Smooth muscle cell (in vitro differentiated cells): Measurements from ENCODE around the gene NOD2. TPM values are rescaled to one million over a fixed set of nuclear protein-coding genes. Genes with fewer than 3 reads are reported as not detected.

Experiments used
- DNase-seq: peaks from one replicate; lab custom pipeline; 2025; ENCODE audit not compliant: unreplicated experiment; lab: John Stamatoyannopoulos, UW
- H2AFZ ChIP-seq: fragments of 200-600 bp; sonication (generic); 2 replicates; pipeline ENCODE4 v1.6.0; 2016; ENCODE audit warnings: antibody characterized with exemption, low read depth, mild to moderate bottlenecking
- H3F3A ChIP-seq: fragments of 200-600 bp; sonication (generic); 2 replicates; pipeline ENCODE4 v1.6.0; 2017; ENCODE audit warnings: antibody characterized with exemption, low read depth
- H3K27ac ChIP-seq: fragments of 200-600 bp; sonication (generic); 2 replicates; pipeline ENCODE4 v1.5.1; 2016; ENCODE audit warnings: low read depth, mild to moderate bottlenecking
- H3K27me3 ChIP-seq: fragments of 200-600 bp; sonication (generic); 2 replicates; pipeline ENCODE4 v1.6.1; 2016; ENCODE audit warnings: low read depth, mild to moderate bottlenecking
- H3K36me3 ChIP-seq: fragments of 200-600 bp; sonication (generic); 2 replicates; pipeline ENCODE4 v1.5.1; 2016; ENCODE audit warnings: low read depth
- H3K4me1 ChIP-seq: fragments of 200-600 bp; sonication (generic); 2 replicates; pipeline ENCODE4 v1.5.1; 2016; ENCODE audit warnings: low read depth
- H3K4me2 ChIP-seq: fragments of 200-600 bp; sonication (generic); 2 replicates; pipeline ENCODE4 v1.6.0; 2016; ENCODE audit warnings: mild to moderate bottlenecking
- H3K4me3 ChIP-seq: fragments of 200-600 bp; sonication (generic); 2 replicates; pipeline ENCODE4 v1.5.1; 2016; ENCODE audit warnings: mild to moderate bottlenecking
- H3K79me2 ChIP-seq: fragments of 200-600 bp; sonication (generic); 2 replicates; pipeline ENCODE4 v1.6.0; 2016; ENCODE audit warnings: low read depth, mild to moderate bottlenecking
- H3K9ac ChIP-seq: fragments of 200-600 bp; sonication (generic); 2 replicates; pipeline ENCODE4 v1.6.0; 2016; ENCODE audit warnings: low read depth
- H3K9me3 ChIP-seq: fragments of 200-600 bp; sonication (generic); replicated peaks from 2 replicates; pipeline ENCODE4 v1.5.1; 2016; ENCODE audit warnings: low read depth
- H4K20me1 ChIP-seq: fragments of 200-600 bp; sonication (generic); 2 replicates; pipeline ENCODE4 v1.6.0; 2016; ENCODE audit warnings: low read depth
- WGBS: methylation state at CpG from one replicate; pipeline ENCODE4 v1.1.7; 2016; ENCODE audit warnings: low lambda C conversion rate; 5-methylcytosine and 5-hydroxymethylcytosine counted together
- polyA plus RNA-seq: library from polyadenylated mRNA; unstranded; fragments of >200 nt; fragmentation: Nextera tagmentation; extraction: Ambion mirVana; gene quantifications from 2 replicates; pipeline ENCODE4 v1.2.1, GENCODE V29; 2016
- total RNA-seq: library from RNA; depleted of rRNA; stranded (reverse); fragments of >200 nt; gene quantifications from 2 replicates; pipeline ENCODE4 v1.2.3, GENCODE V29; 2014
- TF ChIP-seq, protein P1 (sequence below): fragments of 200-600 bp; sonication (generic); IDR thresholded peaks from 2 replicates; pipeline ENCODE4 v1.5.1; 2017; ENCODE audit warnings: borderline replicate concordance, mild to moderate bottlenecking, antibody characterized with exemption; ENCODE audit not compliant: insufficient read depth, poor library complexity, severe bottlenecking

Gene NOD2
- total and polyA plus RNA-seq, 2 experiments from 2014 or later, result 0.90 TPM; not detected in 1

DNA sequence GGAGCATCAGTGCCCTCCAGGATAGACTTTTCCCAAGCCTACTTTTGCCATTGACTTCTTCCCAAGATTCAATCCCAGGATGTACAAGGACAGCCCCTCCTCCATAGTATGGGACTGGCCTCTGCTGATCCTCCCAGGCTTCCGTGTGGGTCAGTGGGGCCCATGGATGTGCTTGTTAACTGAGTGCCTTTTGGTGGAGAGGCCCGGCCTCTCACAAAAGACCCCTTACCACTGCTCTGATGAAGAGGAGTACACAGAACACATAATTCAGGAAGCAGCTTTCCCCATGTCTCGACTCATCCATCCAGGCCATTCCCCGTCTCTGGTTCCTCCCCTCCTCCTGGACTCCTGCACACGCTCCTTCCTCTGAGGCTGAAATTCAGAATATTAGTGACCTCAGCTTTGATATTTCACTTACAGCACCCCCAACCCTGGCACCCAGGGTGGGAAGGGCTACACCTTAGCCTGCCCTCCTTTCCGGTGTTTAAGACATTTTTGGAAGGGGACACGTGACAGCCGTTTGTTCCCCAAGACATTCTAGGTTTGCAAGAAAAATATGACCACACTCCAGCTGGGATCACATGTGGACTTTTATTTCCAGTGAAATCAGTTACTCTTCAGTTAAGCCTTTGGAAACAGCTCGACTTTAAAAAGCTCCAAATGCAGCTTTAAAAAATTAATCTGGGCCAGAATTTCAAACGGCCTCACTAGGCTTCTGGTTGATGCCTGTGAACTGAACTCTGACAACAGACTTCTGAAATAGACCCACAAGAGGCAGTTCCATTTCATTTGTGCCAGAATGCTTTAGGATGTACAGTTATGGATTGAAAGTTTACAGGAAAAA, 38.8 kb downstream of the NOD2 start:
- no peak overlapping the region for H3K4me3 ChIP-seq
- TF ChIP-seq, protein P1, sequence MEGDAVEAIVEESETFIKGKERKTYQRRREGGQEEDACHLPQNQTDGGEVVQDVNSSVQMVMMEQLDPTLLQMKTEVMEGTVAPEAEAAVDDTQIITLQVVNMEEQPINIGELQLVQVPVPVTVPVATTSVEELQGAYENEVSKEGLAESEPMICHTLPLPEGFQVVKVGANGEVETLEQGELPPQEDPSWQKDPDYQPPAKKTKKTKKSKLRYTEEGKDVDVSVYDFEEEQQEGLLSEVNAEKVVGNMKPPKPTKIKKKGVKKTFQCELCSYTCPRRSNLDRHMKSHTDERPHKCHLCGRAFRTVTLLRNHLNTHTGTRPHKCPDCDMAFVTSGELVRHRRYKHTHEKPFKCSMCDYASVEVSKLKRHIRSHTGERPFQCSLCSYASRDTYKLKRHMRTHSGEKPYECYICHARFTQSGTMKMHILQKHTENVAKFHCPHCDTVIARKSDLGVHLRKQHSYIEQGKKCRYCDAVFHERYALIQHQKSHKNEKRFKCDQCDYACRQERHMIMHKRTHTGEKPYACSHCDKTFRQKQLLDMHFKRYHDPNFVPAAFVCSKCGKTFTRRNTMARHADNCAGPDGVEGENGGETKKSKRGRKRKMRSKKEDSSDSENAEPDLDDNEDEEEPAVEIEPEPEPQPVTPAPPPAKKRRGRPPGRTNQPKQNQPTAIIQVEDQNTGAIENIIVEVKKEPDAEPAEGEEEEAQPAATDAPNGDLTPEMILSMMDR, result no peak
- H4K20me1 ChIP-seq, result no peaks in the 10 kb centered on the region
- H3K27ac ChIP-seq, result no peak overlapping the region
- DNase-seq, result no peak
- H3K79me2 ChIP-seq, result no peaks in the 10 kb centered on the region
- no peak overlapping the region for H3K9ac ChIP-seq
- no peaks in the 10 kb centered on the region for H3K9me3 ChIP-seq
- no peaks in the 10 kb centered on the region for H3K4me1 ChIP-seq
- H3K4me2 ChIP-seq, result no peak overlapping the region
- WGBS, result 79% methylated on average over 10 of the region's 10 CpGs
- no peak overlapping the region for H2AFZ ChIP-seq
- no peaks in the 10 kb centered on the region for H3K36me3 ChIP-seq
- no peaks in the 10 kb centered on the region for H3F3A ChIP-seq
- H3K27me3 ChIP-seq, result no peaks in the 10 kb centered on the region

DNA sequence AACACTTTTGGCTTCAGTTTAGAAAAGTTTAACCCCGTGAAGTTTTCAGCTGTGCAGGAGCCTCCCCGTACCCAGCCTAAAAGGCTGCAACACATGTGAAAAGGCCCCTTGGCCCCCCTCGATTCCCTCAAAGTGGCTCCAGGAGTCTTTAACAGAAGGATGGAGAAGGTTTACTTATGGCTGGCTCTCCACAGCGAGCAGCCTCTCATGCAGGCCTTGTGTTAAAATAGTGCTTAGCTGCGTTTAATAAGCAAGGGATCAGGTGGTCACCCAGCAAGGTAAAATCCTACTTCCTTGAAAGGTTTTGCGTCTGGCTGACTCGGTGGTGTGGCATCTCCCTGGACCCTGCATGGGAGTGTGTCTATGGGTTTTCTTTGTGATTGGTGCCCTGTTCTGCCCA, 40.1 kb downstream of the NOD2 start:
- Histone ChIP-seq H3K27ac (no peak overlapping the region), H3K4me2 (no peak overlapping the region), H3K4me1 (no peaks in the 10 kb centered on the region), H3K4me3 (no peak overlapping the region), H3K9ac (no peak overlapping the region), H3K9me3 (no peaks in the 10 kb centered on the region), H3K79me2 (no peaks in the 10 kb centered on the region), H3F3A (no peaks in the 10 kb centered on the region), H2AFZ (no peak overlapping the region), H3K36me3 (no peaks in the 10 kb centered on the region), H3K27me3 (no peaks in the 10 kb centered on the region), H4K20me1 (no peaks in the 10 kb centered on the region)
- TF ChIP-seq, protein P1, result no peak
- DNase-seq, result no peak
- 92% methylated on average over 7 of the region's 7 CpGs for WGBS

DNA sequence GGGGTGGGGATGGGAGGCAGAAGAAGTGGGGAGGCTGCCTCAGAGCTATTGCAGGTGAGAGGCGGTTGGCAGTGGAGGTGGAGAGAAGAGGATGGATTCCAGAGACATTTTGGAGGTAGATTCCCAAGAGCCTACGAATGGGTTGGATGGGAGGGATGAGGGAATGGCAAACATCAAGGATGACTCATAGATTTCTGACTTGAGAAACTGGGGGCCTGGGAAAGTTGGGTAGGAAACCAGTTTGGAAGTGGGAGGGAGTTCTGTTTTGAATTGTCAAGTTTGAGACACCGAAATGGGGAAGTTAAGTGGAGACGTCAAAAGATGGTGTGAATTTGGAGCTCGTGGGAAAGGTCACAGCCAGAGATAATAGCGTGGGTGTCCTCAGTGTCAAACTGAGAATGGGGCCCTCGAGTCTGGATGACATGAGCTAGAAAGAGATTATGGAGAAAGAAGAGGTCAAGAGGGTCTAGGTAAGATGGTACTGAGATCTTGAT, 42.3 kb downstream of the NOD2 start:
- TF ChIP-seq, protein P1, result no peak
- WGBS, result 81% methylated on average over 7 of the region's 7 CpGs
- no peaks in the 10 kb centered on the region for H3K79me2 ChIP-seq

DNA sequence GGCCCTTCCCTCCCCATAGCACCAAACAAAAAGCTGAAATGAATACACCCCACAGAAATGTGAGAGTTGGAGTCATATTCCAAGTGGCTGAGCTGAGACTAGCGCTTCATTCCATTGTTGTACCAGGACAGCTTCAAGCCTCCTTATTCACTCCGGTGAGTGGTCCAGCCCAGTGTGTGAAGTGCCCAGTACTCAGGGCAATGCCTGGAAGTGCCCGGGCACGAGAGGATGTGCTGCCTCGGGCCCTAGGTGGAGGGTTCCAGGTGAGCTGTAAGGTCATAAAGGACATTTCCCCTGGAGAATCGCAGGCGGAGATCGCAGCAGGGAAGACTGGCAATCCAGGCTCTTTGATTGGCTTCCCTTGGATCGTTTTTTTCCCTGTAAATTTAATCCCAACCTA, 43.0 kb downstream of the NOD2 start:
- no peak for DNase-seq
- H3K4me3 ChIP-seq, result no peak overlapping the region
- H3K79me2 ChIP-seq, result no peaks in the 10 kb centered on the region
- no peaks in the 10 kb centered on the region for H3K27me3 ChIP-seq
- 92% methylated on average over 7 of the region's 9 CpGs for WGBS
- H3K4me1 ChIP-seq, result no peaks in the 10 kb centered on the region
- H3K4me2 ChIP-seq, result no peak overlapping the region
- no peaks in the 10 kb centered on the region for H4K20me1 ChIP-seq
- H3K9ac ChIP-seq, result no peak overlapping the region
- H3K36me3 ChIP-seq, result no peaks in the 10 kb centered on the region
- H3F3A ChIP-seq, result no peaks in the 10 kb centered on the region
- H2AFZ ChIP-seq, result no peak overlapping the region
- H3K9me3 ChIP-seq, result no peaks in the 10 kb centered on the region
- TF ChIP-seq, protein P1, result no peak
- H3K27ac ChIP-seq, result no peak overlapping the region

More for the DNA sequence above, 42.3 kb downstream of the NOD2 start:
- Histone ChIP-seq H3K9ac (no peak overlapping the region), H4K20me1 (no peaks in the 10 kb centered on the region), H3K9me3 (no peaks in the 10 kb centered on the region), H3K4me1 (no peaks in the 10 kb centered on the region), H2AFZ (no peak overlapping the region), H3F3A (no peaks in the 10 kb centered on the region), H3K27me3 (no peaks in the 10 kb centered on the region), H3K4me2 (no peak overlapping the region), H3K36me3 (no peaks in the 10 kb centered on the region), H3K27ac (no peak overlapping the region), H3K4me3 (no peak overlapping the region)
- no peak for DNase-seq
